Smooth muscle cell of the pulmonary artery (primary cell): ENCODE measurements around the gene VEGFB. TPM values are rescaled to one million over a fixed set of nuclear protein-coding genes. Genes with fewer than 3 reads are reported as not detected.

Experiments
- total RNA-seq: library from RNA; depleted of rRNA; stranded (reverse); fragments of >200 nt; gene quantifications from 2 replicates; pipeline ENCODE4 v1.2.3, GENCODE V29; 2014

Gene VEGFB
- total RNA-seq, 1 donor from 2014 or later, result 54.3 TPM

Other genes starting within 250 kb of the VEGFB start
- gene OTUB1, start 248.1 kb upstream of the VEGFB start, total RNA-seq, result 43.1 and 44.3 TPM in 2 replicates
- gene FLRT1, start 198.7 kb upstream of the VEGFB start, total RNA-seq, result 0.03 and 0.07 TPM in 2 replicates
- gene MACROD1, start 68.5 kb upstream of the VEGFB start, total RNA-seq, result 12.6 and 19.2 TPM in 2 replicates
- gene STIP1, start 48.4 kb upstream of the VEGFB start, total RNA-seq, result 111 and 134 TPM in 2 replicates
- gene FERMT3, start 27.9 kb upstream of the VEGFB start, total RNA-seq, result 4.1 and 21.1 TPM in 2 replicates
- gene TRPT1, start 8.4 kb upstream of the VEGFB start, total RNA-seq, result 26.2 and 30.4 TPM in 2 replicates
- 46.1 and 50.8 TPM in 2 replicates for gene NUDT22, start 8.3 kb upstream of the VEGFB start, total RNA-seq
- 13.2 and 14.5 TPM in 2 replicates for gene DNAJC4, start 4.0 kb upstream of the VEGFB start, total RNA-seq
- gene FKBP2, start 6.5 kb downstream of the VEGFB start, total RNA-seq, result 80.7 and 81.8 TPM in 2 replicates
- gene PPP1R14B, start 12.4 kb downstream of the VEGFB start, total RNA-seq, result 144 and 186 TPM in 2 replicates
- gene PLCB3, start 16.9 kb downstream of the VEGFB start, total RNA-seq, result 39.9 and 51.0 TPM in 2 replicates
- gene BAD, start 50.1 kb downstream of the VEGFB start, total RNA-seq, result 52.2 and 56.6 TPM in 2 replicates
- 14.8 and 15.1 TPM in 2 replicates for gene GPR137, start 51.3 kb downstream of the VEGFB start, total RNA-seq
- 0.13 and 0.20 TPM in 2 replicates for gene KCNK4, start 56.7 kb downstream of the VEGFB start, total RNA-seq
- not detected in 2 replicates for gene CATSPERZ, start 65.8 kb downstream of the VEGFB start, total RNA-seq
- gene ESRRA, start 70.9 kb downstream of the VEGFB start, total RNA-seq, result 26.0 and 31.1 TPM in 2 replicates
- gene TRMT112, start 83.0 kb downstream of the VEGFB start, total RNA-seq, result 150 and 180 TPM in 2 replicates
- 148 and 174 TPM in 2 replicates for gene PRDX5, start 83.5 kb downstream of the VEGFB start, total RNA-seq
- gene CCDC88B, start 105.6 kb downstream of the VEGFB start, total RNA-seq, result 0.85 and 1.2 TPM in 2 replicates
- 37.9 and 52.5 TPM in 2 replicates for gene RPS6KA4, start 124.6 kb downstream of the VEGFB start, total RNA-seq